ENCODE data around the gene EHBP1.
"Not testable (repeated sequence)": the region's sequence is repeated elsewhere in the genome, so short reads cannot be mapped to it uniquely, and the experiment has no call there.

EHBP1 gene

GRCh38 chr2:62968668-62969067 is 263.2 kb downstream of the EHBP1 start:
- no peak for DNase-seq

- no peak for DNase-seq
Measured at GRCh38 chr2:62971936-62972335, 266.4 kb downstream of the EHBP1 start.

GRCh38 chr2:62972601-62973000 is 267.1 kb downstream of the EHBP1 start:
- no peak for DNase-seq

GRCh38 chr2:62974999-62975398 is 269.5 kb downstream of the EHBP1 start:
- no peak for DNase-seq

GRCh38 chr2:62991605-62992004 is 286.1 kb downstream of the EHBP1 start:
- DNase-seq = no peak

GRCh38 chr2:62992561-62992960 is 287.0 kb downstream of the EHBP1 start:
- DNase-seq = no peak

- no peak for DNase-seq
Measured at GRCh38 chr2:62994206-62994605, 288.7 kb downstream of the EHBP1 start.

- no peak for DNase-seq
Measured at GRCh38 chr2:62996534-62997186, 291.1 kb downstream of the EHBP1 start.

GRCh38 chr2:62998949-62999348 is 293.4 kb downstream of the EHBP1 start:
- no peak for DNase-seq

GRCh38 chr2:62999905-63000304 is 294.4 kb downstream of the EHBP1 start:
- no peak for DNase-seq

- no peak for DNase-seq
Measured at GRCh38 chr2:63000801-63001200, 295.3 kb downstream of the EHBP1 start.

GRCh38 chr2:63001576-63001975 is 296.1 kb downstream of the EHBP1 start:
- no peak for DNase-seq

- no peak for DNase-seq
Measured at GRCh38 chr2:63003351-63003750, 297.8 kb downstream of the EHBP1 start.

- DNase-seq = no peak
Measured at GRCh38 chr2:63007813-63008458, 302.4 kb downstream of the EHBP1 start.

- no peak for DNase-seq
Measured at GRCh38 chr2:63008838-63009237, 303.3 kb downstream of the EHBP1 start.

GRCh38 chr2:63009490-63009889 is 304.0 kb downstream of the EHBP1 start:
- DNase-seq = no peak

GRCh38 chr2:63012541-63012940 is 307.0 kb downstream of the EHBP1 start:
- no peak for DNase-seq

- no peak for DNase-seq
Measured at GRCh38 chr2:63013438-63013837, 307.9 kb downstream of the EHBP1 start.

- no peak for DNase-seq
Measured at GRCh38 chr2:63015389-63015788, 309.9 kb downstream of the EHBP1 start.

GRCh38 chr2:63018439-63018838 is 312.9 kb downstream of the EHBP1 start:
- DNase-seq = no peak

- not testable (repeated sequence) for DNase-seq
Measured at GRCh38 chr2:63019686-63020085, 314.2 kb downstream of the EHBP1 start.

GRCh38 chr2:63023444-63023843 is 317.9 kb downstream of the EHBP1 start:
- no peak for DNase-seq

GRCh38 chr2:63027220-63027619 is 321.7 kb downstream of the EHBP1 start:
- DNase-seq = no peak

GRCh38 chr2:63029058-63029457 is 323.5 kb downstream of the EHBP1 start:
- DNase-seq = no peak

- DNase-seq = no peak
Measured at GRCh38 chr2:63034526-63034925, 329.0 kb downstream of the EHBP1 start.
